Ectodermal cell (in vitro differentiated cells): ENCODE results near the gene XPNPEP1.

Source experiments
- H3K27ac ChIP-seq: 2 replicates; pipeline ENCODE4 v1.7.0; 2013; ENCODE audit warnings: mild to moderate bottlenecking, low read depth, low read length; ENCODE audit not compliant: insufficient read depth, poor library complexity, severe bottlenecking
- H3K27me3 ChIP-seq: 2 replicates; pipeline ENCODE4 v1.7.0; 2013; ENCODE audit warnings: mild to moderate bottlenecking, low read length; ENCODE audit not compliant: insufficient read depth, control insufficient read depth, poor library complexity, severe bottlenecking
- H3K36me3 ChIP-seq: one replicate; pipeline ENCODE4 v1.7.0; 2013; ENCODE audit warnings: low read length; ENCODE audit not compliant: control insufficient read depth, insufficient read depth
- H3K4me1 ChIP-seq: one replicate; pipeline ENCODE4 v1.7.0; 2013; ENCODE audit warnings: low read length; ENCODE audit not compliant: control insufficient read depth, insufficient read depth
- H3K4me3 ChIP-seq: 2 replicates; pipeline ENCODE4 v1.7.0; 2013; ENCODE audit warnings: low read depth, low read length, control low read depth; ENCODE audit not compliant: insufficient read depth
- H3K9me3 ChIP-seq: 2 replicates; pipeline ENCODE4 v1.7.0; 2013; ENCODE audit warnings: mild to moderate bottlenecking, low read length, moderate library complexity; ENCODE audit not compliant: control insufficient read depth
- WGBS, 2 experiments: methylation state at CpG; one replicate each; pipeline ENCODE4 v1.1.7; 2013; ENCODE audit warnings: missing lambda C conversion rate in 2 of 2; 5-methylcytosine and 5-hydroxymethylcytosine counted together

XPNPEP1 gene

GRCh38 chr10:109894516-109894915, 28.8 kb downstream of the XPNPEP1 start:
- H3K36me3 ChIP-seq, result peaks cover 3% of the 10 kb centered on the region
- H3K4me1 ChIP-seq, result peaks cover 19% of the 10 kb centered on the region
- H3K27ac ChIP-seq, result no peak overlapping the region
- H3K27me3 ChIP-seq, result no peaks in the 10 kb centered on the region
- 92 to 93% methylated on average over 5 of the region's 5 CpGs for WGBS, 2 experiments
- H3K4me3 ChIP-seq, result no peak overlapping the region
- H3K9me3 ChIP-seq, result no peaks in the 10 kb centered on the region

GRCh38 chr10:109893386-109893785, 29.9 kb downstream of the XPNPEP1 start:
- peaks cover 3% of the 10 kb centered on the region for H3K36me3 ChIP-seq
- H3K9me3 ChIP-seq, result no peaks in the 10 kb centered on the region
- peak overlapping the region; percentile 48 for H3K27ac ChIP-seq
- H3K4me1 ChIP-seq, result peaks cover 19% of the 10 kb centered on the region
- no peaks in the 10 kb centered on the region for H3K27me3 ChIP-seq
- 97 to 98% methylated on average over 4 of the region's 4 CpGs for WGBS, 2 experiments
- no peak overlapping the region for H3K4me3 ChIP-seq

GRCh38 chr10:109892931-109893330, 30.4 kb downstream of the XPNPEP1 start:
- Histone ChIP-seq H3K4me1 (peaks cover 23% of the 10 kb centered on the region), H3K9me3 (no peaks in the 10 kb centered on the region), H3K27ac (peak overlapping the region; percentile 48), H3K4me3 (no peak overlapping the region), H3K27me3 (no peaks in the 10 kb centered on the region), H3K36me3 (peaks cover 3% of the 10 kb centered on the region)
- 34 to 40% methylated on average over 9 of the region's 9 CpGs for WGBS, 2 experiments

DNA sequence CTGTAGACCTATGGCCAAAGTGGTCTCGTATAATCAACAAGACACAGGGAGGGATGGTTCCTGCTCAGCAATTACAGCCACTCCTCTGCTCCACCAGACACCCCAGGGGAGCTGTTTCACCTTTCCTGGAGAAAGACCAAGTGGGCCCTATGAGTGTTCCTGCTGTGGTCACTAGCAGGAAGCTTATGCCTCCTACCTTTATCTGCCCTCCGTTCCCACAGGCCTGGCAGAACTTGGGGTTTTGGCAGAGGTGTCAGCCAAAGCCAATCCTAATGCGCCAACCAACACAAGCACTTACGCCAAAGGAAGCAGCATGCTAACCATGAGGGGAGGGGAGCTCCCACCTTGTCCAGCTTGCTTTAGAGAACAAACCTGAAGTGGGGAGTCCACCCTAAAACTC, 31.2 kb downstream of the XPNPEP1 start:
- H3K4me3 ChIP-seq, result no peak overlapping the region
- H3K36me3 ChIP-seq, result peaks cover 3% of the 10 kb centered on the region
- H3K27me3 ChIP-seq, result no peaks in the 10 kb centered on the region
- H3K27ac ChIP-seq, result no peak overlapping the region
- peaks cover 31% of the 10 kb centered on the region for H3K4me1 ChIP-seq
- WGBS, 2 experiments, result 95 to 99% methylated on average over 4 of the region's 4 CpGs
- no peaks in the 10 kb centered on the region for H3K9me3 ChIP-seq

- no peaks in the 10 kb centered on the region for H3K9me3 ChIP-seq
- no peaks in the 10 kb centered on the region for H3K27me3 ChIP-seq
- no peak overlapping the region for H3K4me3 ChIP-seq
- peaks cover 31% of the 10 kb centered on the region for H3K4me1 ChIP-seq
- H3K27ac ChIP-seq, result no peak overlapping the region
- H3K36me3 ChIP-seq, result peaks cover 3% of the 10 kb centered on the region
- 93 to 97% methylated on average over 2 of the region's 2 CpGs for WGBS, 2 experiments
Measured at GRCh38 chr10:109891105-109891504, 32.2 kb downstream of the XPNPEP1 start.

DNA sequence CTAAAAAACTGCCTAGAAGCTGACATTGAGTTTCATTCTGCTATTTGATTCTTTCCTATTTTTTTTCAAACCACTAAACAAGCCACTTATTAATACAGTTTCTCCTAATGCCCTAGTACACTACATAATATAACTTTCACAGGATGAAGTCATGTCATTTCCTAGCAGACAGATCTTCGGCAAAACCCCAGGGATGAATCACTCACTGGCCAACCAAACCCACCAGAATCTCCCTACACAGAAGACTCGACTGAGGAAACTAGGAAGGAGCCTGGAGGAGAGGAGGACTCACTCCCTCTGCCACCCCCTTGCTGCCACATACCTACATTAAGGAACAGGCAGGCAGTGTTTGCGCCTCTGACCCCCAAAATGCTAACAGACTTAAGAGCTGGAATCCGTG, 33.4 kb downstream of the XPNPEP1 start:
- no peak overlapping the region for H3K4me3 ChIP-seq
- no peak overlapping the region for H3K27ac ChIP-seq
- peaks cover 23% of the 10 kb centered on the region for H3K4me1 ChIP-seq
- H3K27me3 ChIP-seq, result no peaks in the 10 kb centered on the region
- no peaks in the 10 kb centered on the region for H3K9me3 ChIP-seq
- WGBS, 2 experiments, result 91 to 93% methylated on average over 4 of the region's 4 CpGs
- peaks cover 3% of the 10 kb centered on the region for H3K36me3 ChIP-seq

DNA sequence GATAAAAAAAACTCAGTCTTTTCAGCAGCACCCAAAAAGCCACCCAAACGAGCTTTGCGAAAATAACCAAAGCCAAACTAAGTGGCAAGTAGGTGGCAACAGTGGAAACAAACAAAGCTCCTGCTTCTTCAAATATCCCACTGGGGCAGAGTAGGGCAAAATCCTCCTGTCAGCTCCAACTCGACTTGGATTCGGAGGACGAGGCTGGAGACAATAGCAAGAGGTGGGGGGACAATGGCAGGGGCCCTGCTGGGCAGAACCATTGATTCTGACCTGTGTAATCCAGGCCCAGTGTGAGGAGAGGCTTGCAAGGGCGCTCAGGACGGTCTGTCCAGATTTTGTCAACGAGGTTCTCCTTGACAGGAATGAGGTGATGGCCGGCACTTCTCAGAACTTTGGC, 35.5 kb downstream of the XPNPEP1 start:
- Histone ChIP-seq H3K27ac (no peak overlapping the region), H3K36me3 (peaks cover 3% of the 10 kb centered on the region), H3K9me3 (no peaks in the 10 kb centered on the region), H3K4me1 (peaks cover 19% of the 10 kb centered on the region), H3K4me3 (no peak overlapping the region), H3K27me3 (no peaks in the 10 kb centered on the region)
- 60 to 66% methylated on average over 9 of the region's 9 CpGs for WGBS, 2 experiments

- Histone ChIP-seq H3K9me3 (no peaks in the 10 kb centered on the region), H3K36me3 (peaks cover 3% of the 10 kb centered on the region), H3K27ac (no peak overlapping the region), H3K4me3 (no peak overlapping the region), H3K4me1 (peaks cover 19% of the 10 kb centered on the region), H3K27me3 (no peaks in the 10 kb centered on the region)
- WGBS, 2 experiments, result 83 to 86% methylated on average over 5 of the region's 5 CpGs
Measured at GRCh38 chr10:109887243-109887642, 36.1 kb downstream of the XPNPEP1 start.

GRCh38 chr10:109886781-109887140, 36.5 kb downstream of the XPNPEP1 start:
- WGBS, 2 experiments, result 91 to 94% methylated on average over 2 of the region's 2 CpGs
- Histone ChIP-seq H3K27me3 (no peaks in the 10 kb centered on the region), H3K27ac (no peak overlapping the region), H3K9me3 (no peaks in the 10 kb centered on the region), H3K4me1 (peaks cover 19% of the 10 kb centered on the region), H3K36me3 (peaks cover 3% of the 10 kb centered on the region), H3K4me3 (no peak overlapping the region)

DNA sequence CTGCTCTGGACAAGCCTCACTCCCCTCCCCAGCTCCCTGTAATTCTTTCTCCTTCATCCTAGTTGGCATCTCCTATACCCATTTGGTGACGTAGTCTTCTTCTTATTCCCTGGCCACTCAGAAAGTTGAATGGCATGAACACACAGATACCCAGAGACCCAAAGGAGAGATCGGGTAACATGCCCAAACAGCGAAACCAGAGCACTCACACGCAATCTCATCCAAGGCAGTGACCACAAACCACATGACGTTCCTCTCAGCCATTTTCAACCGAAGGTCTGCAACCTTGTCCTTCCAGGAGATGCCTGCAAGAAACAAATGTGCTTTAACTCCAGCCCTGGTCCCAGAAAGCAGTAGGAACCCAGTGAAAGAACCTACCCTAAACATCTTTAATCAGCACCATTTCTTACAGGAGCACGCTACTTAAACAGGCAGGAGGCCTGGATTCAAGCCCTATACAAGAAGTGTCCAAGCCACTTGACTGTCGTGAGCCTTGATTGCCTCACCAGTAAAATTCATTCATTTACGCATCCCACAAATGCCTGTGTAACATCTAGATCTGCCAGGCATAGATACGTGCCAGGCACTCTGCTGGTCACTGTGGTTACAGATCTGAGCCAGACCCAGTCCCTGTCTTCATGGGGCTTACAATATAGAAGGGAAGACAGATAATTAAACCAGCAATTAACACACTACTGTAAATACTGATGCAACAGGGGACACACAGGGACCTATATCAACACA, 37.1 kb downstream of the XPNPEP1 start:
- WGBS, 2 experiments, result 95% methylated on average over 10 of the region's 10 CpGs

More for the DNA sequence above, 37.1 kb downstream of the XPNPEP1 start:
- H3K36me3 ChIP-seq, result peaks cover 6% of the 10 kb centered on the region
- no peak overlapping the region for H3K27ac ChIP-seq
- no peaks in the 10 kb centered on the region for H3K27me3 ChIP-seq
- no peak overlapping the region for H3K4me3 ChIP-seq
- no peaks in the 10 kb centered on the region for H3K9me3 ChIP-seq
- H3K4me1 ChIP-seq, result peaks cover 19% of the 10 kb centered on the region
